Activated B cell treated with CpG ODN at 0.5 μM for 24 hours (primary cell): Measurements from ENCODE around the gene TIGD1. TPM values are rescaled to one million over a fixed set of nuclear protein-coding genes. Genes with fewer than 3 reads are reported as not detected.

Experiments used
- ATAC-seq: fragments of 200-7000 bp; cut with Tn5 transposase; one replicate; pipeline ENCODE4 v1.10.0; 2021; ENCODE audit warnings: low read depth, mild to moderate bottlenecking, moderate library complexity
- CTCF ChIA-PET: fragments of 350-600 bp; sonication (Branson Sonifier 250); formaldehyde crosslinking; loops from one replicate; lab custom pipeline; 2021; ENCODE audit warnings: antibody characterized with exemption; lab: Charles Lee
- POLR2A ChIA-PET: fragments of 350-600 bp; sonication (Branson Sonifier 250); formaldehyde crosslinking; loops from one replicate; lab custom pipeline; 2021; ENCODE audit warnings: antibody characterized with exemption; lab: Charles Lee
- DNase-seq: peaks from one replicate; pipeline ENCODE4 v3.0.0; 2022
- H3K27ac Mint-ChIP-seq: one replicate; pipeline ENCODE4 v1.8.0; 2020; ENCODE audit warnings: mixed read lengths
- H3K27me3 Mint-ChIP-seq: one replicate; pipeline ENCODE4 v1.8.0; 2021; ENCODE audit warnings: mixed read lengths
- H3K36me3 Mint-ChIP-seq: one replicate; pipeline ENCODE4 v1.8.0; 2021; ENCODE audit warnings: low read depth, mixed read lengths
- H3K4me1 Mint-ChIP-seq: one replicate; pipeline ENCODE4 v1.8.0; 2021; ENCODE audit warnings: mixed read lengths
- H3K4me3 Mint-ChIP-seq: one replicate; pipeline ENCODE4 v1.8.0; 2020; ENCODE audit warnings: mild to moderate bottlenecking, mixed read lengths
- H3K9me3 Mint-ChIP-seq: one replicate; pipeline ENCODE4 v1.8.0; 2020; ENCODE audit warnings: mixed read lengths
- intact Hi-C: fragments of 100-400 bp; cut with micrococcal nuclease; formaldehyde crosslinking; loops from one replicate; pipeline ENCODE4 v1.15.1; 2024
- total RNA-seq: library from RNA; stranded (reverse); gene quantifications from 2 replicates; pipeline ENCODE4 v1.2.3, GENCODE V29; 2022
- TF ChIP-seq, protein P1 (sequence below): fragments of 200-600 bp; IDR thresholded peaks from one replicate; pipeline ENCODE4 v1.8.0; 2022; ENCODE audit warnings: antibody characterized with exemption, mild to moderate bottlenecking

TIGD1 gene
- total RNA-seq, 1 donor from 2014 or later: 8.8 TPM

- Mint-ChIP-seq H3K4me1 (peaks cover 25% of the 10 kb centered on the region), H3K36me3 (peaks cover 16% of the 10 kb centered on the region), H3K27me3 (no peaks in the 10 kb centered on the region), H3K9me3 (no peaks in the 10 kb centered on the region), H3K27ac (no peak overlapping the region), H3K4me3 (no peak overlapping the region)
- intact Hi-C loops: no loop called here
- TF ChIP-seq, protein P1, sequence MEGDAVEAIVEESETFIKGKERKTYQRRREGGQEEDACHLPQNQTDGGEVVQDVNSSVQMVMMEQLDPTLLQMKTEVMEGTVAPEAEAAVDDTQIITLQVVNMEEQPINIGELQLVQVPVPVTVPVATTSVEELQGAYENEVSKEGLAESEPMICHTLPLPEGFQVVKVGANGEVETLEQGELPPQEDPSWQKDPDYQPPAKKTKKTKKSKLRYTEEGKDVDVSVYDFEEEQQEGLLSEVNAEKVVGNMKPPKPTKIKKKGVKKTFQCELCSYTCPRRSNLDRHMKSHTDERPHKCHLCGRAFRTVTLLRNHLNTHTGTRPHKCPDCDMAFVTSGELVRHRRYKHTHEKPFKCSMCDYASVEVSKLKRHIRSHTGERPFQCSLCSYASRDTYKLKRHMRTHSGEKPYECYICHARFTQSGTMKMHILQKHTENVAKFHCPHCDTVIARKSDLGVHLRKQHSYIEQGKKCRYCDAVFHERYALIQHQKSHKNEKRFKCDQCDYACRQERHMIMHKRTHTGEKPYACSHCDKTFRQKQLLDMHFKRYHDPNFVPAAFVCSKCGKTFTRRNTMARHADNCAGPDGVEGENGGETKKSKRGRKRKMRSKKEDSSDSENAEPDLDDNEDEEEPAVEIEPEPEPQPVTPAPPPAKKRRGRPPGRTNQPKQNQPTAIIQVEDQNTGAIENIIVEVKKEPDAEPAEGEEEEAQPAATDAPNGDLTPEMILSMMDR: no peak
- ChIA-PET CTCF (no interaction called here), POLR2A (no interaction called here)
- ATAC-seq (no peak), DNase-seq (no peak)
Observed at GRCh38 chr2:232543928-232544631, 6.3 kb downstream of the TIGD1 start.

DNA sequence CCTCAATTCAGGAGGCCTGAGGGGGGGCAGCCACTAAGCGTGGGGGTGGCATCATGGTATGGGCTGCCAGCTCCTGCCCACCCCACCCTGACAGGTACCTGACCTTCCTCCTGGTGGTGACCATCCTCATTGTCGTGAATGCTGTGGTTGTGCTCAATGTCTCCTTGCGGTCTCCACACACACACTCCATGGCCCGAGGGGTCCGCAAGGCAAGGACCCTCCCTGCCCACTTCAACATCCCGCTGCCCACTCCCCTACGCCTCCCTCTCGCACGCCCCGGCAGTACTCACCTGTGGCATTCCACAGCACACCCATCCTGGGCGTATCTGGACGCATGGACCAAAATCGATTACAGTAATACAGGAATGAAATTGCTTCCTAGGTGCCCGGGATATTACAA lies 6.9 kb downstream of the TIGD1 start:
- Mint-ChIP-seq H3K9me3 (no peaks in the 10 kb centered on the region), H3K36me3 (peaks cover 14% of the 10 kb centered on the region), H3K4me3 (no peak overlapping the region), H3K27me3 (peaks cover 1% of the 10 kb centered on the region), H3K27ac (no peak overlapping the region), H3K4me1 (peaks cover 24% of the 10 kb centered on the region)
- intact Hi-C loops: no loop called here
- TF ChIP-seq, protein P1: no peak
- ChIA-PET POLR2A (no interaction called here), CTCF (no interaction called here)
- DNase-seq (no peak), ATAC-seq (no peak)

GRCh38 chr2:232542715-232543467 lies 7.5 kb downstream of the TIGD1 start:
- peaks cover 13% of the 10 kb centered on the region for H3K36me3 Mint-ChIP-seq
- H3K4me1 Mint-ChIP-seq: peaks cover 23% of the 10 kb centered on the region
- TF ChIP-seq, protein P1: no peak
- H3K27ac Mint-ChIP-seq: no peak overlapping the region
- H3K9me3 Mint-ChIP-seq: no peaks in the 10 kb centered on the region
- DNase-seq (no peak), ATAC-seq (no peak)
- intact Hi-C loops: no loop called here
- ChIA-PET POLR2A (no interaction called here), CTCF (no interaction called here)
- no peak overlapping the region for H3K4me3 Mint-ChIP-seq
- peaks cover 5% of the 10 kb centered on the region for H3K27me3 Mint-ChIP-seq

GRCh38 chr2:232541961-232542714 lies 8.2 kb downstream of the TIGD1 start:
- ChIA-PET POLR2A (no interaction called here), CTCF (no interaction called here)
- H3K4me1 Mint-ChIP-seq: peaks cover 18% of the 10 kb centered on the region
- H3K4me3 Mint-ChIP-seq: no peak overlapping the region
- H3K36me3 Mint-ChIP-seq: peaks cover 13% of the 10 kb centered on the region
- H3K27ac Mint-ChIP-seq: no peak overlapping the region
- TF ChIP-seq, protein P1: no peak
- intact Hi-C loops: no loop called here
- no peak for DNase-seq
- peaks cover 5% of the 10 kb centered on the region for H3K27me3 Mint-ChIP-seq
- no peaks in the 10 kb centered on the region for H3K9me3 Mint-ChIP-seq
- no peak for ATAC-seq
